CD8-positive, alpha-beta memory T cell (primary cell): ENCODE data around the gene DENND4A. TPM values are rescaled to one million over a fixed set of nuclear protein-coding genes. Genes with fewer than 3 reads are reported as not detected.
"Not testable (repeated sequence)": the region's sequence is repeated elsewhere in the genome, so short reads cannot be mapped to it uniquely, and the experiment has no call there.

Experiments used
- CTCF ChIA-PET: fragments of 350-600 bp; sonication (Branson Sonifier 250); formaldehyde crosslinking; loops from one replicate; lab custom pipeline; 2021; ENCODE audit warnings: antibody characterized with exemption; lab: Charles Lee
- POLR2A ChIA-PET: fragments of 350-600 bp; sonication (Branson Sonifier 250); formaldehyde crosslinking; loops from one replicate; lab custom pipeline; 2021; ENCODE audit warnings: antibody characterized with exemption; lab: Charles Lee
- DNase-seq, 5 donors: peaks; one replicate each; pipeline versions ENCODE4 v3.0.0 to v3.0.0-alpha.2; 2020 to 2022; ENCODE audit warnings: mixed read lengths in 1 of 5
- H3K27ac ChIP-seq: one replicate; pipeline ENCODE4 v1.7.0; 2013; ENCODE audit warnings: low read depth, mild to moderate bottlenecking, low read length, moderate library complexity
- H3K27me3 ChIP-seq: 2 replicates; pipeline ENCODE4 v1.7.0; 2013; ENCODE audit warnings: low read length, mild to moderate bottlenecking; ENCODE audit not compliant: insufficient read depth, poor library complexity, severe bottlenecking
- H3K36me3 ChIP-seq: 2 replicates; pipeline ENCODE4 v1.7.0; 2013; ENCODE audit warnings: mild to moderate bottlenecking, low read length, moderate library complexity; ENCODE audit not compliant: insufficient read depth
- H3K4me1 ChIP-seq: 2 replicates; pipeline ENCODE4 v1.7.0; 2013; ENCODE audit warnings: mild to moderate bottlenecking, low read length, moderate library complexity; ENCODE audit not compliant: insufficient read depth
- H3K4me3 ChIP-seq: 2 replicates; pipeline ENCODE4 v1.7.0; 2013; ENCODE audit warnings: mild to moderate bottlenecking, low read length
- H3K9me3 ChIP-seq: 2 replicates; pipeline ENCODE4 v1.7.0; 2013; ENCODE audit warnings: mild to moderate bottlenecking, low read length
- H3K27ac Mint-ChIP-seq, 8 donors: one replicate each; pipeline ENCODE4 v1.8.0; 2020 to 2021; ENCODE audit warnings: mixed read lengths in 8 of 8, mild to moderate bottlenecking in 6 of 8, inconsistent platforms in 3 of 8, moderate library complexity in 3 of 8
- H3K27me3 Mint-ChIP-seq, 2 donors: one replicate each; pipeline ENCODE4 v1.8.0; 2020 to 2021; ENCODE audit warnings: mixed read lengths in 2 of 2, mild to moderate bottlenecking in 1 of 2, moderate library complexity in 1 of 2
- H3K36me3 Mint-ChIP-seq, 3 donors: one replicate each; pipeline ENCODE4 v1.8.0; 2020 to 2021; ENCODE audit warnings: mixed read lengths in 3 of 3, inconsistent platforms in 1 of 3, mild to moderate bottlenecking in 1 of 3
- H3K4me1 Mint-ChIP-seq, 3 donors: one replicate each; pipeline ENCODE4 v1.8.0; 2020 to 2021; ENCODE audit warnings: mixed read lengths in 3 of 3, inconsistent platforms in 1 of 3, mild to moderate bottlenecking in 1 of 3
- H3K4me3 Mint-ChIP-seq, 7 donors: one replicate each; pipeline ENCODE4 v1.8.0; 2020 to 2021; ENCODE audit warnings: mixed read lengths in 7 of 7, mild to moderate bottlenecking in 6 of 7, moderate library complexity in 4 of 7, inconsistent platforms in 2 of 7
- H3K9me3 Mint-ChIP-seq, 5 donors: one replicate each; pipeline ENCODE4 v1.8.0; 2020 to 2022; ENCODE audit warnings: mixed read lengths in 5 of 5, mild to moderate bottlenecking in 3 of 5, moderate library complexity in 2 of 5, inconsistent platforms in 1 of 5
- polyA plus RNA-seq: library from polyadenylated mRNA; unstranded; fragments of 300-500 nt; fragmentation: Illumina TruSeq; gene quantifications from one replicate; pipeline ENCODE4 v1.2.3, GENCODE V29; 2021
- total RNA-seq, 2 experiments: library from RNA; stranded (reverse); gene quantifications; one replicate each; pipeline ENCODE4 v1.2.3, GENCODE V29; 2021

The DENND4A gene
- total and polyA plus RNA-seq, 3 experiments from 2014 or later = 21.5 to 54.3 (median 47.2) TPM

DNA sequence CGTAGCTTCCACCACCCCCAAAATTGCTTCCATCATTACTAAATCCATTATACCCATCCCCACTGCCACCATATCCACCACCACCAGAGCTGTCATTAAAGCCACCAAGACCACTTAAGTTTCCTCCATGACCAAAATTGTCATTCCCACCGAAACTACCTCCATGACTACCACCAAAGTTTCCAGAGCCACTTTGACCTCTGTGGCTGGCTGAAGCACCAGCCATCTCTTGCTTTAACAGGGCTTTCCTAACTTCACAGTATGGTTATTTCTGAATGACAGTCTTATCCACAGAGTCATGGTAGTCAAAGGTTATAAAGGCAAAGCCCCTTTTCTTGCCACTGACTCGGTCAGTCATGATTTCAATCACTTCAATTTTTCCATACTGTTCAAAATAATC is 24.3 kb upstream of the DENND4A start:
- H3K9me3 Mint-ChIP-seq = peaks cover 0 to 6% (median 4%) of the 10 kb centered on the region in 5 donors

DNA sequence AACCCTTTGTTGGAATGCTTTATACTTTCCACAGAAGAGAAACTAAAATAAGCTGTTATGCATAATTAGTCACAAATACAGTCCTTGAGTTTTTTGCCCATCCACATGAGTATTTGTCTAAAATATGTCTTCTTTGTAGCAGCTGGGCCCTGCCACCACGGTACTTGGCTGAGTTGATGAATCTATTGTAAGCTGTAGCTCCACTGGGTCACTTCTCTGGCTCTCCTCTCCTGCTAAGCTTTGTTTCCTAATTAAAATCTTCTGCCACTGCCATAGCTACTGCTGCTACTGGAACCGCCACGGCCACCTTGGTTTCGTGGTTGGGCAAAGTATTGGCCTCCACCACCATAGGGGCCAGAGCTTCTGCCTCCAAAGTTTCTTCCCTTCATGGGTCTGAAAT is 23.9 kb upstream of the DENND4A start:
- H3K27me3 Mint-ChIP-seq, H3K9me3 ChIP-seq, H3K9me3 Mint-ChIP-seq, H3K4me3 Mint-ChIP-seq, H3K27me3 ChIP-seq, H3K4me3 ChIP-seq, H3K36me3 ChIP-seq, H3K27ac ChIP-seq, DNase-seq, H3K36me3 Mint-ChIP-seq: not testable (repeated sequence)
- peaks cover 32% of the 10 kb centered on the region for H3K4me1 ChIP-seq
- CTCF ChIA-PET = interaction anchor here (1.1 kb wide), 1 partner anchor 25 kb away, joined by 3 read pairs; no protein-coding TSS in a partner anchor
- H3K27ac Mint-ChIP-seq = peak overlapping the region in 4 of 8 donors; percentile 21 to 50 (median 36)
- POLR2A ChIA-PET = interaction anchor here (0.7 to 0.8 kb wide), 2 partner anchors 16 to 56 kb away, joined by 5 to 10 read pairs; no protein-coding TSS in a partner anchor
- peaks cover 37 to 50% (median 41%) of the 10 kb centered on the region in 3 donors for H3K4me1 Mint-ChIP-seq

More for the DNA sequence above, 24.3 kb upstream of the DENND4A start:
- H3K27me3 ChIP-seq = no peaks in the 10 kb centered on the region
- ChIA-PET POLR2A (interaction anchor here (0.7 to 0.8 kb wide), 2 partner anchors 16 to 56 kb away, joined by 5 to 10 read pairs; no protein-coding TSS in a partner anchor), CTCF (interaction anchor here (1.0 kb wide), 1 partner anchor 20 kb away, joined by 3 read pairs; no protein-coding TSS in a partner anchor)
- H3K4me3 ChIP-seq = no peak overlapping the region
- H3K36me3 Mint-ChIP-seq = peaks cover 3 to 10% (median 3%) of the 10 kb centered on the region in 3 donors
- H3K27ac Mint-ChIP-seq = peak overlapping the region in 4 of 8 donors; percentile 21 to 50 (median 36)
- no peak overlapping the region for H3K27ac ChIP-seq
- no peaks in the 10 kb centered on the region for H3K36me3 ChIP-seq
- peaks cover 41 to 54% (median 46%) of the 10 kb centered on the region in 3 donors for H3K4me1 Mint-ChIP-seq
- H3K27me3 Mint-ChIP-seq = no peaks in the 10 kb centered on the region
- H3K4me1 ChIP-seq = peaks cover 37% of the 10 kb centered on the region
- no peak for DNase-seq
- no peaks in the 10 kb centered on the region for H3K9me3 ChIP-seq
- H3K4me3 Mint-ChIP-seq = peak overlapping the region in 1 of 7 donors; percentile 81

DNA sequence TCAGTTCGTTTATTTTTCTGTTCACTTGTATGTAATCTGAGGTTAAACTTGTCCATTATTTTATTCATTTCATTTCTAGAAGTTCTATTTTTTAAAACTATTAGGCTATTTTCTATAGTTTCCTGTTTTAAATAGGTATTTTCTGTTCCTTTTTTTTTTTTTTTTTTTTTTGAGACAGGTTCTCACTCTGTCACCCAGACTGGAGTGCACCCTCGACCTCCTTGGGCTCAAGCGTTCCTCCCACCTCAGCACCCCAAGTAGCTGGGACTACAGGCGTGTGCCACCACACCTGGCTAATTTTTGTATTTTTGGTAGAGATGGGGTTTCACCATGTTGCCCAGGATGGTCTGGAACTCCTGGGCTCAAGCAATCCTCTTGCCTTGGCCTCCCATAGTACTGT is 22.2 kb upstream of the DENND4A start:
- peaks cover 15% of the 10 kb centered on the region for H3K4me1 ChIP-seq
- H3K9me3 ChIP-seq, H3K9me3 Mint-ChIP-seq, H3K36me3 Mint-ChIP-seq, DNase-seq, H3K27ac ChIP-seq, H3K27me3 Mint-ChIP-seq, H3K27me3 ChIP-seq, H3K4me3 ChIP-seq, H3K36me3 ChIP-seq, H3K4me3 Mint-ChIP-seq: not testable (repeated sequence)
- ChIA-PET POLR2A (interaction anchor here (0.7 kb wide), 1 partner anchor 23 kb away, joined by 7 read pairs; no protein-coding TSS in a partner anchor), CTCF (interaction anchor here (2.4 kb wide), 1 partner anchor 15 kb away, joined by 7 read pairs; no protein-coding TSS in a partner anchor)
- Mint-ChIP-seq H3K27ac (peak overlapping the region in 1 of 8 donors; percentile 31), H3K4me1 (peaks cover 21 to 37% (median 31%) of the 10 kb centered on the region in 3 donors)

DNA sequence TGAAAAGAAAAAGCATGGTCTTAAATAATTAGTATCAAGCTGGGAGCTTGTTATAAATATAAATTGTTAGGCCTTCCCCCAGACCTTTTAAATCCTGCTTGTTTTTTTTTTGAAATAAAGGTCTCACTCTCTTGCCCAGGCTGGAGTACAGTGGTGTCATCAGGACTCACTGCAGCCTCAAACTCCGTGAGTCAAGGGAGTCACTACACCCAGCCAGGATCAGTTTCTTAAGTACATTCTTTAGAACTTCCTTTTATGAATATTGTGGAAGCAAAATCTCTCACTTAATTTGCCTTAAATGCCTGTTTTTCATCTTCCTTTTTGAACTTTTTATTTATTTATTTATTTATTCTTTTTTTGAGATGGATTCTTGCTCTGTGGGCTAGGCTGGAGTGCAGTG is 20.8 kb upstream of the DENND4A start:
- DNase-seq = no peak
- Mint-ChIP-seq H3K27ac (no peak overlapping the region), H3K9me3 (peaks cover 0 to 8% (median 4%) of the 10 kb centered on the region in 5 donors), H3K36me3 (peaks cover 3 to 10% (median 4%) of the 10 kb centered on the region in 3 donors), H3K4me3 (no peak overlapping the region), H3K4me1 (peaks cover 8 to 26% (median 19%) of the 10 kb centered on the region in 3 donors), H3K27me3 (no peaks in the 10 kb centered on the region)
- Histone ChIP-seq H3K9me3 (no peaks in the 10 kb centered on the region), H3K4me1 (peaks cover 9% of the 10 kb centered on the region), H3K27me3 (no peaks in the 10 kb centered on the region), H3K4me3 (no peak overlapping the region), H3K36me3 (no peaks in the 10 kb centered on the region), H3K27ac (no peak overlapping the region)
- ChIA-PET CTCF (interaction anchor here (1.3 to 2.4 kb wide), 3 partner anchors 16 to 93 kb away, joined by 3 to 7 read pairs (median 3); no protein-coding TSS in a partner anchor), POLR2A (interaction anchor here (0.7 kb wide), 1 partner anchor 14 kb away, joined by 3 read pairs; no protein-coding TSS in a partner anchor)

DNA sequence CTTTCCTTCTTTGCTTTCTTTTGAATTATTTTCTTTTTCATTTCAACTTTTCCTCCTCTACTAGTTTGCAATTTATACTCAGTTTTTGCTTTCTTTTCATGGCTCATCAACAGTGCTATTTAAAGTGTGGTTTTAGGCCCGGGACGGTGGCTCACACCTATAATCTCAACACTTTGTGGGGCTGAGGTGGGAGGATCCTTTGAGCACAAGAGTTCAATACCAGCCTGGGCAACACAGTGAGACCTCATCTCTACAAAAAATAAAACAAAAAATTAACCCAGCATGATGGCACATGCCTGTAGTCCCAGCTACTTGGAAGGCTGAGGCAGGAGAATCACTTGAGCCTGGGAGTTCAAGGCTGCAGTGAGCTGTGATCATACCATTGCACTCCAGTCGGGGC is 20.4 kb upstream of the DENND4A start:
- Histone ChIP-seq H3K27ac (no peak overlapping the region), H3K27me3 (no peaks in the 10 kb centered on the region), H3K36me3 (no peaks in the 10 kb centered on the region), H3K4me3 (no peak overlapping the region), H3K4me1 (peaks cover 5% of the 10 kb centered on the region), H3K9me3 (no peaks in the 10 kb centered on the region)
- peak overlapping the region in 5 of 8 donors; percentile 40 to 82 (median 73) for H3K27ac Mint-ChIP-seq
- no peaks in the 10 kb centered on the region for H3K27me3 Mint-ChIP-seq
- CTCF ChIA-PET = interaction anchor here (1.3 to 2.4 kb wide), 3 partner anchors 16 to 93 kb away, joined by 3 to 7 read pairs (median 3); no protein-coding TSS in a partner anchor
- POLR2A ChIA-PET = interaction anchor here (0.7 kb wide), 1 partner anchor 14 kb away, joined by 3 read pairs; no protein-coding TSS in a partner anchor
- peaks cover 4 to 13% (median 6%) of the 10 kb centered on the region in 3 donors for H3K36me3 Mint-ChIP-seq
- peak overlapping the region in 1 of 7 donors; percentile 13 for H3K4me3 Mint-ChIP-seq
- peaks cover 10 to 28% (median 21%) of the 10 kb centered on the region in 3 donors for H3K4me1 Mint-ChIP-seq
- H3K9me3 Mint-ChIP-seq = peaks cover 0 to 8% (median 4%) of the 10 kb centered on the region in 5 donors
- DNase-seq = no peak

DNA sequence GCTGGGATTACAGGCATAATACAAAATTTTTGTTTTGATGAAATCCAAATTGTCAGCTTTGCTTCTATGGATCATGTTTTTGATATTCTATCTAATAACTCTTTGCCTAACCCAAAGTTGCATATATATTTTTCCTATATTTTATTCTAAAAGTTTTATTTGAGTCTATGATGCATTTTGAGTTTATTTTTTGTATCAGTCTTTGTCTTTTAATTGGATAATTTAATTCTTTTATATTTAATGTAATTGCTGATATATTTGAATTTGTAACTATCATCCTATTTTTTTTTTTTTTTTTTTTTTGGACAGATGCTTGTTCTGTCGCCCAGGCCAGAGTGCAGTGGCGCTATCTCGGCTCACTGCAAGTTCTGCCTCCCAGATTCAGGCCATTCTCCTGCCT is 19.7 kb upstream of the DENND4A start:
- Histone ChIP-seq H3K9me3 (no peaks in the 10 kb centered on the region), H3K4me3 (no peak overlapping the region), H3K36me3 (no peaks in the 10 kb centered on the region), H3K4me1 (peaks cover 11% of the 10 kb centered on the region), H3K27ac (no peak overlapping the region), H3K27me3 (no peaks in the 10 kb centered on the region)
- DNase-seq = no peak
- ChIA-PET CTCF (interaction anchor here (1.3 to 2.4 kb wide), 3 partner anchors 17 to 26 kb away, joined by 3 to 7 read pairs (median 3); no protein-coding TSS in a partner anchor), POLR2A (no interaction called here)
- Mint-ChIP-seq H3K36me3 (peaks cover 4 to 13% (median 6%) of the 10 kb centered on the region in 3 donors), H3K4me3 (peak overlapping the region in 1 of 7 donors; percentile 13), H3K27me3 (no peaks in the 10 kb centered on the region), H3K27ac (no peak overlapping the region), H3K4me1 (peaks cover 10 to 30% (median 22%) of the 10 kb centered on the region in 3 donors), H3K9me3 (peaks cover 0 to 8% (median 4%) of the 10 kb centered on the region in 5 donors)

DNA sequence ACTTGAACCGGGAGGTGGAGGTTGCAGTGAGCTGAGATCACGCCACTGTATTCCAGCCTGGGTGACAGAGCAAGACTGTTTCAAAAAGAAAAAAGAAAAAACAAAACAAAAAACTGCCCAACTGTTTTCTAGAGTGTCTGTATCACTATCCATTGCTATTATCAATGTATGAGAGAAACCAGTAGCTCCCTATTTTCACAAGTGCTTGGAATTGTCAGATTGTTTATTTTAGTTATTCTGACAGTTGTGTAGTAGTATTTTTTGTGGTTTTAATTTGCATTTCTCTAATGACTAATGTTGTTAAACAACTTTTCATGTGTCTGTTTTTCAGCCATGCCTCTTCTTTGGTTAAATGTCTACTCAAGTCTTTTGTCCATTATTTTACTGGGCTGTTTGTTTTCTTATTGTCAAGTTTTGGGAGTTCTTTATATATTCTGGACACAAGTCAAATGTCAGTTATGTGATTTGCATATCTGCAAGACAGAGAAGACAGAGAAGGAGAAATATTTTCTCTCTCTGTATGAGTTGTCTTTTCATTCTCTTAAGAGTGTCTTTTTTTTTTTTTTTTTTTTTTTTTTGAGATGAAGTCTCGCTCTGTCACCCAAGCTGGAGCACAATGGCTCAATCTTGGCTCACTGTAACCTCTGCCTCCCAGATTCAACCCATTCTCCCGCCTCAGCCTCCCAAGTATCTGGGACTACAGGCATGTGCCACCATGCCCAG is 19.1 kb upstream of the DENND4A start:
- H3K9me3 ChIP-seq, H3K4me3 ChIP-seq, H3K27ac ChIP-seq, H3K27ac Mint-ChIP-seq, H3K27me3 Mint-ChIP-seq, DNase-seq, H3K36me3 ChIP-seq, H3K27me3 ChIP-seq, H3K9me3 Mint-ChIP-seq: not testable (repeated sequence)
- Mint-ChIP-seq H3K4me3 (peak overlapping the region in 1 of 7 donors; percentile 13), H3K36me3 (peaks cover 4 to 13% (median 6%) of the 10 kb centered on the region in 3 donors), H3K4me1 (peaks cover 9 to 32% (median 25%) of the 10 kb centered on the region in 3 donors)
- ChIA-PET POLR2A (interaction anchor here (0.6 kb wide), 1 partner anchor 249 kb away, joined by 3 read pairs; no protein-coding TSS in a partner anchor), CTCF (interaction anchor here (1.3 to 1.4 kb wide), 2 partner anchors 11 to 18 kb away, joined by 3 read pairs; no protein-coding TSS in a partner anchor)
- peaks cover 18% of the 10 kb centered on the region for H3K4me1 ChIP-seq
